IMR-90 (cell line): ENCODE data around the gene CNTN4. TPM values are rescaled to one million over a fixed set of nuclear protein-coding genes. Genes with fewer than 3 reads are reported as not detected.

Source experiments
- ATAC-seq: fragments of 200-7000 bp; cut with Tn5 transposase; 2 replicates; pipeline ENCODE4 v1.9.1; 2020; ENCODE audit warnings: low read depth, mild to moderate bottlenecking, moderate library complexity
- BruUV-seq: library from RNA; stranded (reverse); fragments of 400-500 nt; replicated peaks from 2 replicates; lab custom pipeline; 2021; lab: Mats Ljungman, UMichigan
- CTCF ChIA-PET: fragments of 300-600 bp; formaldehyde crosslinking; extraction: SDS; loops from one replicate; lab custom pipeline; 2021; ENCODE audit warnings: antibody characterized with exemption; lab: Yijun Ruan, JAX
- POLR2A ChIA-PET: fragments of 300-600 bp; sonication (Branson Sonifier 250); formaldehyde crosslinking; loops from one replicate; lab custom pipeline; 2022; ENCODE audit warnings: antibody characterized with exemption; ENCODE audit not compliant: unreplicated experiment; lab: Charles Lee
- DNase-seq: peaks from one replicate; pipeline ENCODE4 v3.0.0; 2013
- H2AFZ ChIP-seq: replicated peaks from 2 replicates; pipeline ENCODE3; 2013; ENCODE audit warnings: low read length, mild to moderate bottlenecking; ENCODE audit not compliant: poor library complexity
- H2AK5ac ChIP-seq: 2 replicates; pipeline ENCODE4 v1.6.1; 2013; ENCODE audit warnings: low read depth, low read length, inconsistent platforms
- H2AK9ac ChIP-seq: replicated peaks from 2 replicates; pipeline ENCODE3; 2013; ENCODE audit warnings: mild to moderate bottlenecking, low read depth, low read length, moderate library complexity; ENCODE audit not compliant: poor library complexity
- H2BK120ac ChIP-seq: 2 replicates; pipeline ENCODE4 v1.6.1; 2013; ENCODE audit warnings: low read depth, low read length, inconsistent platforms
- H2BK15ac ChIP-seq: 3 replicates; pipeline ENCODE4 v1.6.1; 2013; ENCODE audit warnings: low read depth, low read length, inconsistent platforms
- H2BK20ac ChIP-seq: 2 replicates; pipeline ENCODE4 v1.6.1; 2013; ENCODE audit warnings: low read depth, mild to moderate bottlenecking, inconsistent platforms, low read length, moderate library complexity
- H2BK5ac ChIP-seq: 2 replicates; pipeline ENCODE4 v1.6.1; 2013; ENCODE audit warnings: mild to moderate bottlenecking, low read depth, low read length, inconsistent platforms; ENCODE audit not compliant: poor library complexity, severe bottlenecking
- H3K14ac ChIP-seq: replicated peaks from 2 replicates; pipeline ENCODE4 v1.6.1; 2013; ENCODE audit warnings: low read depth, low read length, inconsistent platforms
- H3K18ac ChIP-seq: 2 replicates; pipeline ENCODE4 v1.6.1; 2013; ENCODE audit warnings: low read depth, low read length, control low read depth
- H3K23ac ChIP-seq: 2 replicates; pipeline ENCODE4 v1.6.1; 2013; ENCODE audit warnings: low read depth, low read length, inconsistent platforms
- H3K27ac ChIP-seq: 2 replicates; pipeline ENCODE4 v1.5.1; 2013; ENCODE audit warnings: mild to moderate bottlenecking, control low read depth, low read length; ENCODE audit not compliant: insufficient read depth
- H3K27me3 ChIP-seq: 2 replicates; pipeline ENCODE4 v1.6.1; 2013; ENCODE audit warnings: low read length; ENCODE audit not compliant: control insufficient read depth, insufficient read depth
- H3K36me3 ChIP-seq: 2 replicates; pipeline ENCODE4 v1.6.1; 2013; ENCODE audit warnings: low read length, mixed read lengths; ENCODE audit not compliant: control insufficient read depth, insufficient read depth
- H3K4ac ChIP-seq: 2 replicates; pipeline ENCODE4 v1.6.1; 2013; ENCODE audit warnings: low read depth, low read length, inconsistent platforms
- H3K4me1 ChIP-seq: 2 replicates; pipeline ENCODE4 v1.6.1; 2013; ENCODE audit warnings: low read length, mixed read lengths; ENCODE audit not compliant: control insufficient read depth, insufficient read depth
- H3K4me2 ChIP-seq: 2 replicates; pipeline ENCODE4 v1.6.1; 2013; ENCODE audit warnings: low read depth, mild to moderate bottlenecking, control low read depth, low read length, moderate library complexity
- H3K4me3 ChIP-seq: 2 replicates; pipeline ENCODE4 v1.5.1; 2013; ENCODE audit warnings: low read depth, mild to moderate bottlenecking, control low read depth, low read length, moderate library complexity; ENCODE audit not compliant: insufficient read depth
- H3K56ac ChIP-seq: 2 replicates; pipeline ENCODE4 v1.6.1; 2013; ENCODE audit warnings: low read length, inconsistent platforms; ENCODE audit not compliant: insufficient read depth; ENCODE audit errors: extremely low read depth
- H3K79me1 ChIP-seq, 2 experiments: 2 replicates each; pipeline ENCODE4 v1.6.1; 2013; ENCODE audit warnings: low read length in 2 of 2, inconsistent platforms in 1 of 2, low read depth in 1 of 2
- H3K9ac ChIP-seq: 2 replicates; pipeline ENCODE4 v1.6.1; 2013; ENCODE audit warnings: low read depth, low read length, control low read depth
- H3K9me1 ChIP-seq: 2 replicates; pipeline ENCODE4 v1.6.1; 2013; ENCODE audit warnings: low read length, inconsistent platforms; ENCODE audit not compliant: insufficient read depth
- H3K9me3 ChIP-seq: 2 replicates; pipeline ENCODE4 v1.6.1; 2013; ENCODE audit warnings: low read length; ENCODE audit not compliant: control insufficient read depth, insufficient read depth
- H4K20me1 ChIP-seq: 2 replicates; pipeline ENCODE4 v1.6.1; 2013; ENCODE audit warnings: low read length, inconsistent platforms; ENCODE audit not compliant: insufficient read depth
- H4K5ac ChIP-seq: 2 replicates; pipeline ENCODE4 v1.6.1; 2013; ENCODE audit warnings: mild to moderate bottlenecking, low read depth, low read length, control low read depth
- H4K8ac ChIP-seq, 2 experiments: 2 replicates each; pipeline ENCODE4 v1.6.1; 2013; ENCODE audit warnings: low read depth in 2 of 2, low read length in 2 of 2, control low read depth in 1 of 2, inconsistent platforms in 1 of 2
- H4K91ac ChIP-seq: 2 replicates; pipeline ENCODE4 v1.6.1; 2013; ENCODE audit warnings: low read depth, low read length, inconsistent platforms; ENCODE audit not compliant: insufficient read depth
- BHLHE40 ChIP-seq: fragments of 150-350 bp; IDR thresholded peaks from 2 replicates; pipeline ENCODE4 v1.6.1; 2016; ENCODE audit warnings: mild to moderate bottlenecking, low read depth, low read length
- CEBPB ChIP-seq: IDR thresholded peaks from 2 replicates; pipeline ENCODE4 v1.6.1; 2012; ENCODE audit warnings: low read depth, low read length, improper control_type of control experiment
- CHD1 ChIP-seq: IDR thresholded peaks from 2 replicates; pipeline ENCODE4 v1.6.1; 2012; ENCODE audit warnings: low read depth, low read length, improper control_type of control experiment
- CTCF ChIP-seq: conservative IDR thresholded peaks from 2 replicates; pipeline ENCODE4 v1.5.1; 2012; ENCODE audit warnings: mild to moderate bottlenecking, low read depth, low read length, improper control_type of control experiment
- ELK1 ChIP-seq: fragments of 150-350 bp; IDR thresholded peaks from 2 replicates; pipeline ENCODE4 v1.6.1; 2016; ENCODE audit warnings: low read depth, mild to moderate bottlenecking, low read length, moderate library complexity, borderline replicate concordance
- FOS ChIP-seq: fragments of 150-350 bp; IDR thresholded peaks from 2 replicates; pipeline ENCODE4 v1.6.1; 2016; ENCODE audit warnings: low read depth, low read length
- MAFK ChIP-seq: IDR thresholded peaks from 2 replicates; pipeline ENCODE4 v1.6.1; 2012; ENCODE audit warnings: low read depth, low read length, improper control_type of control experiment
- MAZ ChIP-seq: IDR thresholded peaks from 2 replicates; pipeline ENCODE4 v1.6.1; 2012; ENCODE audit warnings: low read depth, mild to moderate bottlenecking, low read length, improper control_type of control experiment, moderate library complexity, borderline replicate concordance
- MXI1 ChIP-seq: IDR thresholded peaks from 2 replicates; pipeline ENCODE4 v1.6.1; 2012; ENCODE audit warnings: low read depth, mild to moderate bottlenecking, low read length, moderate library complexity, borderline replicate concordance
- NFE2L2 ChIP-seq: fragments of 150-350 bp; IDR thresholded peaks from 2 replicates; pipeline ENCODE4 v1.6.1; 2016; ENCODE audit warnings: low read depth, mild to moderate bottlenecking, low read length
- POLR2A ChIP-seq: IDR thresholded peaks from 2 replicates; pipeline ENCODE4 v1.6.1; 2012; ENCODE audit warnings: mild to moderate bottlenecking, low read depth, low read length
- RAD21 ChIP-seq: IDR thresholded peaks from 2 replicates; pipeline ENCODE4 v1.6.1; 2012; ENCODE audit warnings: low read length, improper control_type of control experiment
- RCOR1 ChIP-seq: IDR thresholded peaks from 2 replicates; pipeline ENCODE4 v1.6.1; 2012; ENCODE audit warnings: mild to moderate bottlenecking, low read length, improper control_type of control experiment; ENCODE audit not compliant: insufficient replicate concordance
- RFX5 ChIP-seq: IDR thresholded peaks from 2 replicates; pipeline ENCODE4 v1.8.0; 2012; ENCODE audit warnings: low read depth, mild to moderate bottlenecking, low read length, moderate library complexity
- SMC3 ChIP-seq: fragments of 150-350 bp; IDR thresholded peaks from 2 replicates; pipeline ENCODE4 v1.6.1; 2016; ENCODE audit warnings: low read depth, mild to moderate bottlenecking, antibody characterized with exemption, low read length, moderate library complexity
- USF2 ChIP-seq: fragments of 150-350 bp; IDR thresholded peaks from 2 replicates; pipeline ENCODE4 v1.6.1; 2017; ENCODE audit warnings: mild to moderate bottlenecking, antibody characterized with exemption, low read length, low read depth
- WGBS, 2 experiments: methylation state at CpG; one replicate each; pipeline versions ENCODE4 v1.1.5 to v1.1.7; 2013; ENCODE audit warnings: missing lambda C conversion rate in 2 of 2; ENCODE audit not compliant: insufficient read length in 1 of 2; ENCODE audit errors: extremely low coverage in 2 of 2; 5-methylcytosine and 5-hydroxymethylcytosine counted together
- dilution Hi-C: fragments of 300-500 bp; cut with HindIII; formaldehyde crosslinking; loops from one replicate; pipeline ENCODE4 v1.14.3; 2018; ENCODE audit warnings: low sequenced_read_pairs; ENCODE audit not compliant: unreplicated experiment
- in situ Hi-C: fragments of 300-500 bp; cut with MboI; formaldehyde crosslinking; loops from 3 replicates; pipeline ENCODE4 v1.14.3; 2019; ENCODE audit warnings: low sequenced_read_pairs, inconsistent platforms, mixed read lengths
- intact Hi-C: fragments of 100-400 bp; cut with micrococcal nuclease; formaldehyde crosslinking; loops from 2 replicates; pipeline ENCODE4 v1.10.0; 2022
- polyA plus RNA-seq, 3 experiments: library from polyadenylated mRNA; depleted of rRNA; stranded (reverse); fragments of >200 nt; gene quantifications; 2 replicates each; pipeline ENCODE4 v1.2.3, GENCODE V29; 2012; ENCODE audit warnings: low replicate concordance in 1 of 3
- total RNA-seq: library from RNA; depleted of rRNA; stranded (reverse); fragments of >200 nt; gene quantifications from 2 replicates; pipeline ENCODE4 v1.2.3, GENCODE V29; 2012

Gene CNTN4
- total and polyA plus RNA-seq, 2 of the 4 experiments (the other 2 are of a cell fraction): under 0.01 TPM; not detected in 1

GRCh38 chr3:2650746-2651145, 552.1 kb downstream of the CNTN4 start:
- no peak for ATAC-seq
- Histone ChIP-seq H3K14ac (no peak overlapping the region), H3K27ac (no peak overlapping the region), H3K56ac (no peak overlapping the region), H2AK5ac (no peak overlapping the region), H3K4me2 (no peak overlapping the region), H3K9ac (no peak overlapping the region), H3K27me3 (no peaks in the 10 kb centered on the region), H3K4me1 (peaks cover 3% of the 10 kb centered on the region), H2BK20ac (no peak overlapping the region), H2AK9ac (no peak overlapping the region), H3K9me3 (no peaks in the 10 kb centered on the region), H3K4me3 (no peak overlapping the region), H2BK120ac (no peak overlapping the region), H4K5ac (no peak overlapping the region), H2AFZ (no peak overlapping the region), H4K20me1 (no peaks in the 10 kb centered on the region), H3K79me1 (no peaks in the 10 kb centered on the region), H2BK5ac (no peak overlapping the region), H3K18ac (no peak overlapping the region), H3K36me3 (no peaks in the 10 kb centered on the region), H4K8ac (no peak overlapping the region), H4K91ac (no peak overlapping the region), H2BK15ac (no peak overlapping the region), H3K4ac (no peak overlapping the region), H3K9me1 (no peaks in the 10 kb centered on the region; the same call in 1 of the 2 replicates), H3K23ac (no peak overlapping the region)
- WGBS, 2 experiments: no CpG with 5 or more reads among the region's 3 CpGs
- dilution Hi-C loops: no loop called here
- no TSS peak for BruUV-seq
- no peak for DNase-seq
- TF ChIP-seq POLR2A (no peak), MAFK (no peak), CTCF (no peak), FOS (no peak), ELK1 (no peak), NFE2L2 (no peak), USF2 (no peak), RCOR1 (no peak), CEBPB (no peak), RFX5 (no peak), RAD21 (no peak), MAZ (no peak), CHD1 (no peak), MXI1 (no peak), BHLHE40 (no peak), SMC3 (no peak)
- POLR2A ChIA-PET: no interaction called here
- in situ Hi-C loops: no loop called here
- intact Hi-C loops: no loop called here
- CTCF ChIA-PET: no interaction called here
